ENCODE data around the gene FKBP14.
"Not testable (repeated sequence)": the region's sequence is repeated elsewhere in the genome, so short reads cannot be mapped to it uniquely, and the experiment has no call there.

The FKBP14 gene

GRCh38 chr7:29962035-29962434, 64.5 kb downstream of the FKBP14 start:
- no peak for ATAC-seq
- TF ChIP-seq GLIS3 (CRISPR knock-in tag; IDR thresholded peaks at IDR 0.05) (no peak), POU6F1 (CRISPR knock-in tag; IDR thresholded peaks at IDR 0.05; ENCODE audit: borderline replicate concordance, low read depth) (no peak)

- not testable (repeated sequence) for ATAC-seq
These were observed 64.9 kb downstream of the FKBP14 start for GRCh38 chr7:29961611-29962010.

Measured in SK-N-SH treated with all-trans-retinoic acid at 6 μM for 48 hours (cell line).